NB4 (cell line): ENCODE results near the gene MAP7D2.

Experiments
- DNase-seq: peaks from one replicate; pipeline ENCODE4 v3.0.0; 2010; ENCODE audit warnings: low read depth
- H3K4me3 ChIP-seq: one replicate; pipeline ENCODE4 v1.5.1; 2011; ENCODE audit warnings: mild to moderate bottlenecking, low read depth, low read length, moderate library complexity
- CTCF ChIP-seq: IDR thresholded peaks from one replicate; pipeline ENCODE4 v1.5.1; 2012; ENCODE audit warnings: low read depth, low read length
- MAX ChIP-seq: IDR thresholded peaks from 2 replicates; pipeline ENCODE4 v1.6.1; 2011; ENCODE audit warnings: low read depth, low read length
- MYC ChIP-seq: IDR thresholded peaks from 2 replicates; pipeline ENCODE4 v1.6.1; 2011; ENCODE audit warnings: low read depth, low read length
- POLR2A ChIP-seq: IDR thresholded peaks from 2 replicates; pipeline ENCODE4 v1.6.1; 2011; ENCODE audit warnings: mild to moderate bottlenecking; ENCODE audit not compliant: insufficient read length; ENCODE audit errors: extremely low read depth

MAP7D2 gene

GRCh38 chrX:20038966-20039365, 77.7 kb downstream of the MAP7D2 start:
- TF ChIP-seq MYC (no peak), POLR2A (no peak), CTCF (no peak), MAX (no peak)
- no peak for DNase-seq
- no peak overlapping the region for H3K4me3 ChIP-seq

- TF ChIP-seq MAX (no peak), POLR2A (no peak), MYC (no peak), CTCF (no peak)
- peak; percentile 33 for DNase-seq
- no peak overlapping the region for H3K4me3 ChIP-seq
Observed at GRCh38 chrX:20037186-20037585, 79.5 kb downstream of the MAP7D2 start.

- H3K4me3 ChIP-seq: no peak overlapping the region
- no peak for DNase-seq
- TF ChIP-seq POLR2A: no peak
- TF ChIP-seq MYC: no peak
- TF ChIP-seq MAX: no peak
- no peak for TF ChIP-seq CTCF
Observed at GRCh38 chrX:20032201-20032600, 84.5 kb downstream of the MAP7D2 start.

GRCh38 chrX:20029728-20030127, 87.0 kb downstream of the MAP7D2 start:
- TF ChIP-seq MAX: no peak
- no peak for TF ChIP-seq CTCF
- TF ChIP-seq POLR2A: no peak
- no peak for TF ChIP-seq MYC
- DNase-seq: no peak
- no peak overlapping the region for H3K4me3 ChIP-seq

GRCh38 chrX:20028588-20028987, 88.1 kb downstream of the MAP7D2 start:
- no peak for DNase-seq
- no peak overlapping the region for H3K4me3 ChIP-seq
- TF ChIP-seq POLR2A (no peak), CTCF (no peak), MAX (no peak), MYC (no peak)

- DNase-seq: peak; percentile 4
- TF ChIP-seq MAX (no peak), POLR2A (no peak), CTCF (no peak), MYC (no peak)
Observed at GRCh38 chrX:20026278-20026677, 90.4 kb downstream of the MAP7D2 start.

More at GRCh38 chrX:20026278-20026677, 90.4 kb downstream of the MAP7D2 start:
- no peak overlapping the region for H3K4me3 ChIP-seq
